GM21390 (cell line): ENCODE data around the gene SH3RF3.

Experiments
- ATAC-seq: cut with Tn5 transposase; IDR thresholded peaks from one replicate; pipeline ENCODE4 v1.9.1; 2021; ENCODE audit not compliant: unreplicated experiment

Gene SH3RF3

DNA sequence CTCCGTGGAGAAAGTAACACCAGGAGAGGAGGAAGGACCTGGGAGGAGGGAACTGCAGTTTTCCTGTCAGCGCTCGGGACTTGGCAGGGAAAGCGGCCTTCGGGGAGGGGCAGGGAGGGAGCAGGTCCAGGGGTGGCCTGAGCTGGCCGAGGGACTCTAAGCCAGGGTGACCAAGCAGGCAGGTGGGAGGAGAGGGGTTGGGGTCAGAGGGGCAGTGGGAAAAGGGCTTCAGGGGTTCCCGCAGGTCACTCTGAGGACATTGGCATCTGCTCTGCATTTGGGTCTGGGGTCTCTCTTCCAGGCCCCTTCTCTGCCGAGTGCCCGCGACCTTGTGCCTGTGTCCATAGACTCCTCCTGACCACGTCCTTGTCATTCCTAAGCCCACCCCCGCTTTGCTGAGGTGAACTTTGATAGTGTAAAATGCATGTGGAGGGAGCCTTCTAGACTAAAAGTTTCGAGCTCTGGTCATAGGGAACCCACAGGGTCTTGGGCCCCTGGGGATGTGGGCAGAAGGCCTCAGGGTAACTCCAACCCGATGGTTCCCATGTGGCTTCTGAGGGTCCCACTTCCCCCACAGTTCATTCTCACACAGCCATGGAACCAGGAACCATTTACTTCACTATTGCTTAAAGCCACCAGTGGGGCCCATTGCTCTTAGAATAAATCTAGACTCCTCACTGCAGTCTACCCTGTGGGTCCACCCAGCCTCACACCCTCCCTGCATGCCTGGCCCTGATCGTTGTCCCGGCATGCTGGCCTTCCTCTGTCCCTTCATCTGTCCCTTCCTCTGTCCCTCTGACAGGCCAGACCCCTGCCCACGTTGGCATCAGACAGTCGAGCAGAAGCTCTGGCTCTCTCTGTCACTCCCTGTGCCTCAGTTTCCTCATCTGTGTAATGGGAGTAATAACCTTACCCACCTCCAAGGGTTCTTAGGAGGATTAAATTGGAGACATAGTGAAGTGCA, 255.6 kb downstream of the SH3RF3 start:
- no peak for ATAC-seq

DNA sequence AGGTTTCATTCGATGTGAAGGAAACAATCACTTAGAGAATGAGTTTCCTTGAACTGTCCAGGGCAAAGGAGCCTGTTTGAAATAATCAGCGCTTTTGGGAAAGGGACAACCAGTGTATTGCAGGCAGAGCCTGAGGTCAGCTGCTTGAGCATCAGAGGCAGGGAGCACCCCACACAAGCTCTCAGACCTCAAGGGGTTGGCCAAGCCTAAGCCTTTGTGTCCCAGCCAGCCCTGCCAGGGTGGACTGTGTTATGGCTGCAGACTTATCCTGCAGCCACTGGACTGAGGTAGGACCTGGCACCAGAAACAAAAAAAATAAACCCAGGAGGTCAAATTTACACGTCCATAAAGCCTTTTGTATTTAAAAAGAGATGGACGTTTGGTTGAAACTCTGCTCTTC, 256.5 kb downstream of the SH3RF3 start:
- no peak for ATAC-seq

DNA sequence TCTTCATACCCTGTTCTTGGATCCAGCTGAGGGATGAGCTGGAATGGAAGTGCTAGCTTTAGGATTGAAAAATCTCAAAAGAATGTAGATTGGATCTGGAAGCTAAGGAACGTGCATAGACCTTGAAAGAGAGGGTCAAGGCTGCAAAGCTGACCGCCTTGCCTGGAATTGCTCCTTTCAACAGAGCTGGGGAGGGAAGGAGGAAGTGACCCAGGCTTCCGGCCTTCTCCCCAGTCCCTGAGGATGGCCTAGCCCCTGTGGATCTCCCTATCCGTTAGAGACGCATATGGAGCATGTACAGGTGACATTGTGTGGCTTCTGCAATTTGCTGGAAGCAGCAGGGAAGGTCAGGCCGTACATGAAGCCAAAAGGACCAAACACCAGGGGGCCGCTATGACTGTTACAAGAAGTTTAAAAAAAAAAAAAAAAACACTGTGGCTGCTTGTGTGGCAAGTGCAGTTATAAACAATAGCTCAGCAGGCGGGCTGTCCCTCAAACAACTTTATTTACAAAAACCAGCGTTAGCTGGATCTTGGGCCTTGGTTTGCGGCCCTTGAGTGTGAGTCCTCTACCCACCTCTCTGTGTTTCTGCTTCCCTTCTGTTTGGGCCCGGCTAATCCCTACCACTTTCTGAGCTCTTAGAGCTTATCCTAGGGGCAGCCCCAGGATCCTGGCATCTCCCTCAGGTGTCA, 257.1 kb downstream of the SH3RF3 start:
- no peak for ATAC-seq

DNA sequence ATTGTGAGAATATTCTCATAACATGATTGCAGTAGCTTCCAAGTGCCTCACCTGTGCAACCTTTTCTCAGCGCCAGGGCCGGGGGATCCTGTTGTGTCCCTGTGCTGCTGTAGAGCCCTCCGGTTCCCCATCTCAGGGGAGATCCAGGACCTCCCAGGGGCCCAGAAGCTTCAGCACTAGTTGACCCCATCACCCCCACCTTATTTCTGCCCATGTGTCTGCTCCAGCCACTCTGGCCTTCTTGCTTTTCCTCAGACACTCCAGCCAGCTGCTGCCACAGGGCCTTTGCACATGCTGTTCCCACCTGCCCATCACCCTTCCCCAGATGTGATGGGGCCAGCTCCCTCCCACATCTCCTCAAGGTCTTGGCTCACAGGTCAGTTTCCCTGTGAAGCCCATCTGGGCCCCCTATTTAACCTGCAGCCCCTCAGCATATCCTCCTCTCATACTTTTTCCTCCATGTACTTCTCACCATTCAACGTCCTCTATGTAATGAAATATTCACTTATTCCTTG, 258.3 kb downstream of the SH3RF3 start:
- ATAC-seq: no peak

DNA sequence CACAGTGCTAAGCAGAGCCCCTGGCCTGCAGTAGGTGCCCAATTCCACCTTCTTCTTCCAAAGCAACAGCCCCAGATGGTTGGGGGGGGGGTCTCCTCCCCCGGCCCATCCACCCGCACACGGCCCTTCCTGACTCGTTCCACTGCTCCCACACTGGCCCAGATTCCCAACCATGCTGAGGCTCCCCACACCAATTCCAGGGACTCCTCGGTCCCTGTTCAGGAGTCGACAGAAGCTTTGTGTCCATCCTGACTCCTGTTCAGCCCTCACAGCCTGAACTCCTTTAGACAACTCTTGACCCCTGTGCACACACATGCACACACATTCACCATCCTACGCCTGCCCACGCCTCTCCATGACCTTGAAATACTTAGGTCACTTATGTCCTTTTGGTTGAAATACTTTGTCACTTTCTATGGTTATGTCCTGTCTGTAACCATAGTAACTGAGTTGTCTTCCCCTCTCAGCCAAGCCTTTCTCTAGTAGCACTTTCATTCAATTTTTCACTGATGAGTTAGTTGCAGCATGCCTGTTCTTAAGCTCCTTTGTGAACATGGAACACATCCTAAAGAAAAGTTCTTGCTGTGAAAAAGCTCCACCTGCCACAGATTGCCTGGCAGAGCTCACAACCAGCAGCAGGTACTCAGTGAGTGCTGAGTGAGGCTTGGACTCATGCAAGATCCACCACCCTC, 258.9 kb downstream of the SH3RF3 start:
- no peak for ATAC-seq

DNA sequence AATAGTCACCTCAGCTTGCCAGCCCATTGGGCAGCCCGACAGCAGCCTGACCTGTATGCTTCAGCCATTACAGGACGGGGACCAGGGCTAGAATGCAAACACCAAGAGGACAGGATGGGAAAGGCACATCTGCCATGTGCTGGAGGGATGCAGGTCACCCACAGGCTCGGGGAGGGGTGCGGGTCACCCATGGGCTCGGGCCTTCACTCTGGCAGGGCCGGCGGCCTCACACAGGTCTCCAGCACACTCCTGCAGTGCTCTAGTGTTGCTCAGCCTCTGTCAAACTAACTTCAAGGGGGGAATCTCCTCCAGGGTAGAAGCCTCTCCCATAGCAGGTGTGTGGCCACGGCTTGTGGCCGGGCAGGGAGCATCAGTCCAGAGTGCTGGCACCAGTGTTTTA, 262.2 kb downstream of the SH3RF3 start:
- no peak for ATAC-seq

DNA sequence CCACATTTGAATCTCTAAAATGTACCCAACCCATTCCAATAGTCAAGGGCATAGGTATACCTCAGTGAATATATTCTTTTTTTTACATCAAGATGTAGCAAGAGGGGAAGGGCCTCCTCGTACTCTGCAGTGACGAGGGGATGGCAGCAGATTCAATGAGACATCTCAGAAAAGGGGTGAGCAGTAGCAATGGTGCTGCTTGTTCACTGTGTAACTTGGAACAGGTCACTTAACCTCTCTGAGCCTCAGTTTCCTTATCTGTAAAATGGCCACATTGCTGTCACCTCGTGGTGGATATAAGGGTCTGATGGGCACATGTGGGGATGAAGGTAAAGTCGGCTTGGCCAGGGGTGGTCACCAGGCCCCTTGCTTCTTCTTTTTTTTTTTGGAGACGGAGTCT, 263.1 kb downstream of the SH3RF3 start:
- ATAC-seq: no peak

DNA sequence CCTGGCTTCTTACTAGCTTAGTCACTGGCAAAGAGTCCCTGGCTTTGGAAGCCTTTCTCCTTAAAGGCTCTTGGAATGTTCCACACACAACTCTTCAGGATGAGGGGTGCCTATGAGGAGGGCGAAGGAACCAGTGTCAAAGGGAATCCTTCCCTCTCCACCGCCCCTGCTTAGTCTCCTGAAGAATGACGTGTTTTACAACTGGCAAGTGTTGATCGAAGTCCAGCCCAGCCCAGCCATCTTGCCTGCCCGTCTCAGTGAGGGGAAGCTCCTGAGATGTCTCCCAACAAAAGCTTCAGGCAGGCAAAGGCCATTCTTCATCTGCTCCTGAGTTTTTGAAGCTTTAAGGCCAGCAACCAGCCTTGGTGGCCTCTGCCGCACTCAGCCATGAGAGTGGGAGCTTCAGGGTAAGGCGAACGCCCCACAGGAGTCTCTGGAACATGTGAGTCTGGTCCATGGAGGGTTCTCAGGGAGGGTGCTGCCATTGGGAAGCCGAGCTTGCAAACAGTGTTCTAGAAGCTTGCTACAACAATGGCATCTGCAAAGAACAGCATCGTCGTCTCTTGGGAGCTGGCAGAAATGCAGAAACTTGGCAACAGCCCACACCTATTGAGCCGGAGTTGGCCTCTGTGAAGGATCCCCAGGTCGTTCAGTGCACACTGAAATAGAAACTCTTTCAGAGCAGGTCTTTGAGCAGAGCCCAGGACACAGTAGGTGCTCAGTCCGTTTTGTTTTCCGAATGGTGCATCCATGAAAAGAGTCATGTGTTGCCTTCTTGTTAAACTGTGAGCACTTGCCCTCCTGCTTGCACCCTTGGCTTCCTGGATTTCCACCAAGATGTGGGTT, 264.0 kb downstream of the SH3RF3 start:
- no peak for ATAC-seq

DNA sequence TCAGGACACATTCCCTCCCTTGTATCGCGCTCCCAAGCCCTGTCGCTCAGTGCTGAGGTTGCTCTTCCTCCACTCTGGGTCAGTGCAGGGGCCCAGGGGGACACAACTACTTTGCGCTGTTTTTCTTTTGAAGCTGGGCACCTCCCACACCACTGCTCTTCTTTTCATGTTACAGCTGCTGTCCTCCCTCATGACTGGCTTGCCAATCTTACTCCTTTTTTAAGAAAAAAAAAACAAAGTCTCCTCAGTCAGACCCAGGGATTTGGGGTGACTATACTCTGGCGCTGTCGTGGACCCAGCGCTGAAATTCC, 264.6 kb downstream of the SH3RF3 start:
- ATAC-seq: no peak

DNA sequence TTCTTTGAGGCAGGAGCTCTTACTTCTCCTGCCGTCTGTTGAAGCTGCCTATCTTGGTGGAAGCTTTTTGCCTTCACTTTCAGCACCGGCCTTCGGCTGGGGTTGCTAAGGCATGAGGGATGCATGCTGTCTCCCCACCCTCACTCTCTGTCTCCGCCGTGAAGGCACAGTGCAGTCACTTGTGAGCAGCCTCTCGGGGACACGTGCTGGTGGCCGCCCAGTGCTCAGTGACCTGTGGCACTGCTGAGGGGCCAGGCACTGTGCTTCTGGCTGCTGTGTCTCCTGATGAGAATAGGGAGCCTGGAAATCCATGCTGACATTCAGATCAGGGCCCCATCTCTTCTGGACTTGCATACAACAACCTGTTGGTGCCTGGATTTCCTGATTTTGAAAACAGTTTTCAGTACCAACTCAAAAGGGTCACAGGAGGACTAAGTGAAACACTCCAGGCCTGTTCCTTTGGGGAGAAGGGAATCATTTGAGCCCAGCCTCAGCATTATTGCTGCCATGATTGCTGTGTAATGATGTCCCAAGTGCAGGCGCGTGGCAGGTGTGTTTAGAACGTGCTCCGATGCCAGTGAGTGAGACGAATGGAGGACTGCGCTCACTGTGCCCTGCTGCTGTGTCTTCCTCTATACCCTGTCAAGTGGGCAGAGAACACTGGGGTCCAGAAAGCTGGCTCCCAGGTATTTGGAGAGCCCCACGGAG, 266.6 kb downstream of the SH3RF3 start:
- ATAC-seq: no peak

DNA sequence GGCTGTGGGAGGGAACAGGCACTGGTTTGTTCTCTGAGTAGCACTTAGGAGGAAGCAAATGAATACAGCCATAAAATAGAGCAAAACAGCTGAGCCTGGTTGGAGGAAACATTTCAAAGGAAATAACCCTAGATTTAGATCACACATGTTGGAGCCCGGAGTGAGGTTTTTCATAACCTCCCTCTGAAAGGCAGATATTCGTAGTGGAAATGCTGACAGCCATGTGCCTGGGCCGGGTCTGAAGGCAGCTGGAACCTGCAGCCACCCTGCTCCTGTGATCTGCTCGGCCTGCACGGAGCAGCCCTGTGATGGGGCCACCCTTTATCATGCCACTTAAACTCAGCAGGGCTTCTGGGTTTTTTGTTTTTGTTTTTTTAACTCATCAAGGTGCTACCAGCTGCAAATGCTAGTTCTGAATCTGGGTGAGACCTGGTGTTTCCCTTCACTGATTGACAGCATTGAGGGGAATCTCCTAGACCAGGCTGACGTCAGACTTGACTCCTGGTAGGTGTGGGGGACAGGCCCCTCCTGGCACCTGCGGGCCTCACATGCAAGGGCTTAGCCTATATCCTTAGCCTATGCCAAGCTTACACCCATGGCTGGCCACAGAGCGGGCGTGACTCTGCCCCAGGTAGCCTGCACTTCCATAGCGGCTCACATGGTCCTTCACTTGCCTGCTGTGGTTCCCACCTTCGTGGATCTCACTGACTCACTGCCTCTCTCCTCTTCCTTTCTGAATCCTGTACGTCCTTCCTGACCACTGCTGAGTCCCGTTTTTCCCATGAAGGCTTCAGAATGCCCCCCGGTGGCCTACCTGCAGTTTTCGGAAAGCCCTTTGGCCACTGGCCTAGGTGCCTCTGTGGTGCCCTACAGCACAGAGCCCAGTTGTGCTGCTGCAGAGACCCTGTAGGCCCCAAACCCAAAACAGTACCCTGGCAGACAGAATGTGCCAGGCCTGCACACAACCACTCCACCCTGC, 267.5 kb downstream of the SH3RF3 start:
- ATAC-seq: no peak

DNA sequence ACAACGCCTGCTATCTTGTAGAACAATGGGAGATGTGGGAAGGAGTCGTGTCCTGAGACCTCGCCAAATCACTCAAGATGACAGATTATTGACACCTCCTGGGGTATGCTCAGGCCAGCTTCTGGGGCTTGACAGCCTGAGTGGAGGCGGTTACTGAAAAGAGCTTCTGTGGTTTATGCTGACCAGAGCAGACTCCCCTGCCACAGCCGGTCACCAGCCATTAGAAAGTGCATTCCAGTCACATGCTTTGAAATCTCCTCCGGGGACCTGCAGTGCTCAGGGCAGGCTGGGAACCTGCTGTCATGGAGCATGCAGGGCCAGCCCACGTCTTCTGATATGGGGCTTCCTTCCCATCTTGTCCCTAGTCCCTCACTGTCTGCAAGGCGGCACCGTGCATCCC, 268.9 kb downstream of the SH3RF3 start:
- ATAC-seq: no peak

DNA sequence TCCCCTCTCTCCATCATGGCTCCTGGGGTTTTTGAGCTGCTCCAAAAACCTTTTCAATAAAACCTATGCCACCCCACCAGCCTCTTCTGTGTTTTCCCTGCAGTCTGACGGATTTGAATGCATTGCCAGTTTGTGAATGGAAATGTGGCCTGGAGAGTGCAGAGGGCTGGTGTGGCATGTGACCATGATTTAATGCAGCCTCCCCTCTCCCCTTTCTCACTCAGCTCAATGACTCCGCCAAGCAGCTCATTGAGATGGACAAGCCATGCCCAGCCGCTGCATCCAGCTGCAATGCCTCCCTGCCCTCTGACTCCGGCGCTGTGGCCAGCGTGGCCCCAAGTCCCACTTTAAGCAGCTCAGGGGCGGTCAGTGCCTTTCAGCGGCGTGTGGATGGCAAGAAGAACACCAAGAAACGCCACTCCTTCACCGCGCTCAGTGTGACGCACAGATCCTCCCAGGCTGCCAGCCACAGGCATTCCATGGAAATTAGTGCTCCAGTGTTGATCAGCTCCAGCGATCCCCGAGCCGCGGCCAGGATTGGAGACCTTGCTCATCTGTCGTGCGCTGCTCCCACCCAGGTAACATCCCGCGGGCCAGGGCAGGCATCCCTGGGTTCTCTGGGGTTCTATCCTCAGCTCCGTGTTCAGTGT, 269.5 kb downstream of the SH3RF3 start:
- no peak for ATAC-seq

DNA sequence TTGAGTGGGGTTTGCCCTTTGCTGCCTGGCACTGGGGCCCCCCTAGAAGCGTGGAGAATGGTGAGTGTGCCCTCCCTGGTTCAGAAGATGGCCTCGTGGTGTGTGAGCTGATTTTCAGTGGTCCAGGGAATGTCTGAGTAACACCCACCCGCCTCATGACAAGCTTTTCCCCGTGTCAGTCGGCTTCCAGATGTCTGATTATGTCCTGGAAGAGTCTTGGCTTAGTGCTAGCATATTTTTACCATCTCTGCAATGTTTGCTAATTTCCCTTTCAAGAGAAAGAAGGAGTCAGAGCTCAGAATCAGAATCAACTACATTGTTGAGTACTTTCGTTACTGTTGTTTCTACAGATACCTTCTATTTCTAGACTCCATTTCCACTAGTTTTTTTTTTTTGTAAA, 270.1 kb downstream of the SH3RF3 start:
- no peak for ATAC-seq

DNA sequence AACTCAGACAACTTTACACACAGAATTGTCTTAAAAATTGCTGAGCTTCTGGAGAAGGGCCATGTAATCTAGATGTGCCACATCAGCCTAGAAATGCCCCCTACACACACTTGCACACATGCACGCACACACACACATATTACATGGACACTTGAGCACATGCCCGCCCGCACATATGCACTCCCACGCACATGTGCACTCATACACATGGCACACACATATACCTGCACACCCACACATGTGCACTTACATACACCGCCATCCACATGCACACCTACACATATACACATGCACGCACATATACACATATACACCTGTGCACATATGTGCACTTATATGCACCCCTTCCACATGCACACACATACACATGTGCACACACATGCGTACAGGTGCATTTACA, 271.1 kb downstream of the SH3RF3 start:
- ATAC-seq: no peak

DNA sequence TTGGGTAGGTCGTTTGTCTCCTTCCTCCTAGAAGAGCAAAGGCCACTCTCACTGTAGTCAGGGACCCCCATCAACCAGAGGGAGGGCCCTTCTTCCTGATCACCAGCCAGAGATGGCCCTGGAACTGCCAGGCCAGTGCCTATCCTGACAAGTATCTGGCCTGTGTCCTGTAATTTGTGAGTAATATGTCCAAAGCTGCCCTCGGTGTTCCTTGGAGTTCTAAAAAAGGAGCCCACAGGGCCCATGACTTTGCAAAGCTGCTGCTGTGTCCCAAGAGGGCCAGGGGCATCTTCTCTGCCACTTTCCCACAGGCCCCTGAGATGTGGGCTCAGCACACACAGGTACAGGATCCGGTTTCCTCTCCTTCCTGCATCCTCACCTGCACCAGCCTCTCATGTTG, 272.4 kb downstream of the SH3RF3 start:
- ATAC-seq: no peak

DNA sequence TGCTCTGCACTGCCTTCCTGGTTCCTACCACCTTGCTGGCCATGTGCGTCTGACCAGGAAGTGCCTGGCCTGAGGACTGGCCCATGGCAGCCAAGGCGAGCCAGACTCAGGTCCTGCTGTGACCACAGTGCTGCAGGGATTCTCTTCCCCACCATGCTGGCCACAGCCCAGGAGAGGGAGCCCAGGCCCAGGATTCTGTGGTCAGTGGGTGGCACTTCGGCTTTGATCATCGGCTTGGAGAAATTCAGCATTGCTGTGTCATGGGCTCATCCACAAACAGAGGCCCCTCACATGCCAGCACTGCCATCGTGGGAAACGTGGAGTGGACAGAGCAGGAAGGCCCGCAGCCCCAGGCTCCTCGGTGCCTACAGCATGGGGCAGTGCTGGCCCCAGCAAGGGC, 273.2 kb downstream of the SH3RF3 start:
- ATAC-seq: no peak

DNA sequence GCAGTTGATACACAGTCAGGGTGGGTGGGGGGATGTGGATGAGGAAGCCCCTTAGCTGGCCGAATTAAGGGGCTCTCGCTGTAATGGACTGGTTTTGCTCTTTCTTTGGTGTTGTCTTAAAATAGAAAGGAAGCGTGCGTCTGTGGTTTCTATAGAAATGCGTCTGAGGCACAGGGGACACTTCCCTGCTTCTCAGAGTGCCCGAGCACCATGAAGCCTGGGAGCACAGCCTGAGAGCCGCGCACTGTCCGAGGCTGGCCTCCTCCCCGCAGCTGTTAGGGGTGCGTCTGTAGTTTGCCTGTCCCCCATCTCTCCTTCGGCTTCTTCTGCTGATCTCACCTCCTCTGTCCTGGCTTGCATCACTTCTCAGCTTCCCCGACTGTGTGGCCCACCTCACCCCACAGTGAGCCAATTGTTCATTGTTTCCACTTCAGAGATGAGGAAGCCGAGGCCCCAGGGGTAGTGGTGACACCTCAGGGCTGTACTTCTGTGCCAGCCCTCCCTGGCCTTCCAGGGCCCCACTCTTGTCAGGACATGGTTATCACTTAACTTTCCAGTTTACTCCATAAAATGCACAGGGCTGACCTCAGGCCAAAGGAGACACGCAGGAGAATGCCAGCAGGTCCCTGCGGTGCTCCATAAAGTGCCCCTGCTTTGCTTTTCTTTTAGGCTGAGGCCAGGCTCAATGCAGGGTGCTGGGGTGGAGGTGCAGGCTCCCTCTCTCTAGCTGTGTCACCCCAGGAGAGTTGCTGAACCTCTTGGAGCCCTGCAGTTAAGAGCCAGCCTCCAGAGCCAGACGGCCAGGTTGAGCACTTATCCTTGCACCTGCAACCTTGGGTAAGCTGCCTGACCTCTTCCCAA, 274.2 kb downstream of the SH3RF3 start:
- ATAC-seq: no peak
